ENCODE measurements around the gene PLEKHG7. TPM values are rescaled to one million over a fixed set of nuclear protein-coding genes. Genes with fewer than 3 reads are reported as not detected.

The PLEKHG7 gene
- total and polyA plus RNA-seq, 2 of the 8 experiments (the other 6 are each of a cell fraction or from before 2014, with no cell fraction given), result not detected

- Histone ChIP-seq H3K27ac (ENCODE audit: low read depth, low read length) (no peak overlapping the region), H3K4me1 (replicated peaks in 1 of 4; ENCODE audit: control insufficient read depth in 3 of 4, insufficient read depth in 4 of 4, low read length in 3 of 4) (peaks cover 0 to 2% (median under 1%) of the 10 kb centered on the region in 4 experiments; a peak in 1 of 7 replicates), H3K9me3 (ENCODE audit: insufficient read depth in 2 of 2, low read depth in 1 of 2, low read length in 1 of 2) (no peaks in the 10 kb centered on the region), H3K9ac (replicated peaks in 1 of 4; ENCODE audit: extremely low read depth in 1 of 4, low read depth in 3 of 4, low read length in 3 of 4) (no peak overlapping the region), H2BK12ac (ENCODE audit: low read depth, low read length) (no peak overlapping the region), H4K5ac (ENCODE audit: insufficient read length, low read depth, low read length) (no peak overlapping the region), H3K4me2 (ENCODE audit: insufficient read depth in 1 of 2, low read depth in 2 of 2, low read length in 2 of 2) (no peak overlapping the region), H3K79me2 (ENCODE audit: control insufficient read depth in 1 of 2, insufficient read depth in 2 of 2, low read length in 2 of 2) (no peaks in the 10 kb centered on the region), H3K23ac (ENCODE audit: insufficient read length) (no peak overlapping the region), H2AFZ (ENCODE audit: low read length) (no peak overlapping the region), H3K4ac (replicated peaks; ENCODE audit: insufficient read length, low read depth, low read length) (no peak overlapping the region), H3K23me2 (ENCODE audit: low read depth, low read length) (no peaks in the 10 kb centered on the region), H3K27me3 (replicated peaks in 1 of 4; ENCODE audit: control insufficient read depth in 3 of 4, extremely low read depth in 1 of 4, insufficient read depth in 3 of 4, low read length in 3 of 4) (no peaks in the 10 kb centered on the region), H4K20me1 (replicated peaks in 1 of 2; ENCODE audit: control insufficient read depth in 1 of 2, insufficient read depth in 2 of 2, low read length in 2 of 2) (no peaks in the 10 kb centered on the region), H3K56ac (replicated peaks; ENCODE audit: insufficient read length, low read depth, low read length) (no peak overlapping the region), H2BK20ac (ENCODE audit: low read length) (no peak overlapping the region), H3K4me3 (ENCODE audit: extremely low read depth in 1 of 4, insufficient read depth in 2 of 4, low read depth in 3 of 4, low read length in 4 of 4) (no peak overlapping the region), H3K36me3 (ENCODE audit: control insufficient read depth in 2 of 4, insufficient read depth in 4 of 4, low read length in 3 of 4) (no peaks in the 10 kb centered on the region), H2BK15ac (ENCODE audit: low read length) (0 out of 2 replicates have a peak overlapping the region, but pooled peaks have one; percentile 53), H2BK5ac (ENCODE audit: low read depth, low read length) (no peak overlapping the region), H4K91ac (replicated peaks; ENCODE audit: insufficient read length, low read length) (no peak overlapping the region), H3K79me1 (ENCODE audit: low read depth, low read length) (no peaks in the 10 kb centered on the region), H2BK120ac (replicated peaks; ENCODE audit: low read depth, low read length) (no peak overlapping the region), H3K14ac (ENCODE audit: insufficient read length) (no peak overlapping the region), H2AK5ac (ENCODE audit: low read depth, low read length) (no peak overlapping the region), H4K8ac (ENCODE audit: extremely low read depth, insufficient read depth, low read length) (no peak overlapping the region), H3K18ac (ENCODE audit: extremely low read depth, low read length) (no peak overlapping the region)
- CTCF ChIA-PET (ENCODE audit: partially characterized antibody), result interaction anchor here (0.7 to 0.8 kb wide), 2 partner anchors 9 to 227 kb away, joined by 3 read pairs; no protein-coding TSS in a partner anchor
- DNase-seq (ENCODE audit: low read depth in 1 of 2, low spot score in 2 of 2) (no peak), FAIRE-seq (no peak)
- POLR2A ChIA-PET (ENCODE audit: partially characterized antibody), result no interaction called here
- 94% methylated on average over 3 of the region's 3 CpGs; no CpG with 5 or more reads in 1 of the 2 experiments for WGBS, 2 experiments (ENCODE audit: extremely low coverage in 1 of 2, insufficient coverage in 1 of 2, insufficient read length in 1 of 2, insufficient replicate concordance in 2 of 2, low coverage in 1 of 2, low lambda C conversion rate in 2 of 2, missing lambda C conversion rate in 1 of 2)
- TF ChIP-seq SP1 (IDR thresholded peaks at IDR 0.05; ENCODE audit: low read depth, low read length), result no peak
- TF ChIP-seq SAP30 (IDR thresholded peaks at IDR 0.05; ENCODE audit: insufficient read depth, insufficient replicate concordance, low read length), result no peak
- TF ChIP-seq TAF1 (IDR thresholded peaks at IDR 0.05; ENCODE audit: low read depth, low read length), result no peak
- no peak for TF ChIP-seq NANOG (IDR thresholded peaks at IDR 0.05; ENCODE audit: insufficient read depth, low read depth, low read length, poor library complexity, severe bottlenecking)
- TF ChIP-seq KDM1A (IDR thresholded peaks at IDR 0.05; ENCODE audit: borderline replicate concordance, low read length), result no peak
- no peak for TF ChIP-seq EZH2 (IDR thresholded peaks at IDR 0.05; ENCODE audit: low read depth, low read length, severe bottlenecking)
- TF ChIP-seq SIX5 (IDR thresholded peaks at IDR 0.05; ENCODE audit: low read depth, low read length), result no peak
- no peak for TF ChIP-seq PHF8 (conservative IDR thresholded peaks at IDR 0.05; ENCODE audit: low read depth, low read length)
- TF ChIP-seq SIRT6 (IDR thresholded peaks at IDR 0.05; ENCODE audit: low read length), result no peak
- TF ChIP-seq SRF (IDR thresholded peaks at IDR 0.05; ENCODE audit: low read depth, low read length), result no peak
- no peak for TF ChIP-seq RAD21 (IDR thresholded peaks at IDR 0.05 in 1 of 2, conservative IDR thresholded peaks at IDR 0.05 in 1 of 2; ENCODE audit: low read depth in 2 of 2, low read length in 2 of 2)
- TF ChIP-seq SUZ12 (IDR thresholded peaks at IDR 0.05; ENCODE audit: low read length), result no peak
Observed at GRCh38 chr12:92759634-92760268, 57.0 kb downstream of the PLEKHG7 start.

Data from H1 (cell line).